HG02840 (cell line): ENCODE measurements around the gene ZBTB16.
"Not testable (repeated sequence)": the region's sequence is repeated elsewhere in the genome, so short reads cannot be mapped to it uniquely, and the experiment has no call there.

Source experiments
- ATAC-seq: cut with Tn5 transposase; IDR thresholded peaks from one replicate; pipeline ENCODE4 v1.9.1; 2021; ENCODE audit warnings: mild to moderate bottlenecking, moderate library complexity, moderate number of reproducible peaks; ENCODE audit not compliant: unreplicated experiment, low FRiP score

Gene ZBTB16

DNA sequence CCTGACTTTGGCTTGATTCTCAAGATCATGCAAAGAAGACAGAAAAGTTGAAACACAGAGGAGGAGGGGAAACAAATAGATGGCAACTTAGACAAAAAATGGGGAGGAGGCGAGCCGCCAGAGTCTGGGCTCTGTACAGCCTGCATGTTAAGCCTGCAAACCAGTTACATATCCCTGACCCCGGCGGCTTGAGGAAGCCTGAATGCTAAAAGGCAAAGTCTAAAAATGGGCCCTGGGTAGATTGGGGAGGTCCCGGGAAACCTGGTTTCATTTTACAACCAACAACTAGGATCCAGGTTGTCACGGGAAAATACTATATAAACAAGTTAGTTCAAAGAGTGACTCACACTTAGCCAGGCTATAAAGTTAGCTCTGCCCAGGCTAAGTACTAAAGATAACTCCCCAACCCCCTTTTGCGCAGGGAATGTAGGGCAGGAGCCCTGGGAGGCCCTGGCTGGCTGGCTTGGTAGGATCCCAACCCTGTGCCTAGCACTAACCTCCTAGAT, 18.8 kb upstream of the ZBTB16 start:
- ATAC-seq, result no peak

DNA sequence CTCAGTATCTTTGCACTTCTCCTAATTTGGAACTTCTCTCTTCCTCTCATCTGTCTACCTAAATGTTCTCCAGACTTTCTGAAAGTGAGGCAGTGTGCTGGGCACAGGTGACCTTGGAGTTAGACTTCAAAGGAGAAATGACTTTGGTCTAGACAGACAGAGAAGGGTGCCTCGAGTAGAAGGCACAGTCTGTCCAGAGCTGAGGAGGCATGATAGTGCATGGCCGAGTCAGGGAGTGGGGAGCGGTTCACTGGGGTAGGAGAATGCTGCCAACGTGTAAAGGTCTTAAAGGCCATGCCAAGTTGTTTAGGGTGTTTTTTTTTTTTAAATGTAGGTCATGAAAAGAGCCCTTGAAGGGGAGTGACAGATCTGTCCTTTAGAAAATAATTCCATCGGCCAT, 17.3 kb upstream of the ZBTB16 start:
- ATAC-seq, result no peak

DNA sequence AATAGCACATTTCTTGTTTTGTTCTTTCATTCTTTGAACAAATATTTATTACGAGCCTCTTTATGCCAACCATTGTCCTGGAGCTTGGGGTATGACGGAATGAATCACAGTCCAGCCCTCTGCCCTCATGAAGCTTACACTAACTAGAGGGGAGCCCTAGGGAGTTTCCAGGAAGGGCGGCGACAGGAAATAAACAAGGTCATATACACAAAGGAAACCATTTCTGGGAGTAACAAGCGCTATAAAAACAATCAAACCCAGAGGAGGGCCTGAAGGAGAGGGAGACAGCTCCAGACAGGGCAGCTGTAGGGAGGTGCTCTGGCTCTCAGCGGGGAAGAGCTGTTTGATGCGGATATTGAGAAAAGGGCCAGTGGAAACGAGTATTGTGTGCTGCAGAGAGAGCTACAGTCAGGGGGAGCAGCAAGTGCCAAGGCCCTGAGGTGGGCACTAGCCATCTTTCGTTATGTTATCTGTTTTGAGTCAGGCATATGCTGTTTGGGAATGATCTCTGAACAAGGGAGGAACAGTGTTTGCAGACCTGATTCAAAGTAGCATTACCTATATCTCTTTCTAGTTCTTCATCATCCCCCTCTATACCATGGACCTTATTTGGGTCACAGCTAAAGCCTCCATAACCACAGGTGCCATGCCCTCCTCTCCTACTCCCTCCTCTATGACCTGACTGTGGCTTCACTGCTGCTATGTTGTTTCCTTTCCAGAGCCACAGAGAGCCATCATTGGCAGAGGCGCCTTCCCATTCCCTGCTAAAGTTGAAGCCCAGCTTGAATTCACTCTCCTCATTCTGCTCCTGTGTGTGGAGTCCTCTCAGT, 15.3 kb upstream of the ZBTB16 start:
- ATAC-seq, result no peak

DNA sequence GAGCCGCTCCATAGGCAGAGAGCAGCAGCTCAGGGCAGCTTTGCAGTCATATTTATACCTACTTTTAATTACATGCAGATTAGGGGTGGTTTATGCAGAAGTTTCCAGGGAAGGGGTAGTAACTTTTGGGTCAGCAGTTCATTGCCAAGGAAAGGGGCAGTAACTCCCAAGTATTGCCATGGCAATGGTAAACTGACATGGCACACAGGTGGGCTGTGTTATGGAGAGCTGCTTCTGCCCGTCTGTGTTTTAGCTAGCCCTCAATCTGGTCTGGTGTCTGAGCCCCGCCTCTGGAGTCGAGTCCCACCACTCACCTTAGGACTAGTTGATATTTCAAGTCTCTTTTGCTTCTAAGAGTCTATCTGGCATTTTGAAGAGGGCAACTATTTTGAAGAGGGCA, 12.2 kb upstream of the ZBTB16 start:
- ATAC-seq, result no peak

DNA sequence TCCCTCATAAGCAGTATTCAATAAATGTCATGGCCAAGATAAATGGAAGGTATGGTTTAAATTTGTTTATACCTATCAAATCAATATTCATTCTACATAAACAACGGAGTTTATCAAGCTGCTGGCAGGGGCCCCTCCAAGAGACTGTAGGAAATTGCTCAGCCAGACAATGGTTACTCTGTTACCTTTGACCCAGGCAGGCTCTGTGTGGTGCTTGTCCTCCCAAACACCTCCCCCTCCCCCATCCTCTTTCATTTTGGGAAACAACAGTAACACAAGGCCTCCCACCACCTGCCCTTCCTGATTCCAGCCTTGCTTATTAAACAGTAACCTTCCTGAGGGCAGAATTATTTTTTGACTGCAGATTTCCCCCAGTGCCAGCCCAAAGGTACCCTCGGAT, 10.5 kb upstream of the ZBTB16 start:
- no peak for ATAC-seq

DNA sequence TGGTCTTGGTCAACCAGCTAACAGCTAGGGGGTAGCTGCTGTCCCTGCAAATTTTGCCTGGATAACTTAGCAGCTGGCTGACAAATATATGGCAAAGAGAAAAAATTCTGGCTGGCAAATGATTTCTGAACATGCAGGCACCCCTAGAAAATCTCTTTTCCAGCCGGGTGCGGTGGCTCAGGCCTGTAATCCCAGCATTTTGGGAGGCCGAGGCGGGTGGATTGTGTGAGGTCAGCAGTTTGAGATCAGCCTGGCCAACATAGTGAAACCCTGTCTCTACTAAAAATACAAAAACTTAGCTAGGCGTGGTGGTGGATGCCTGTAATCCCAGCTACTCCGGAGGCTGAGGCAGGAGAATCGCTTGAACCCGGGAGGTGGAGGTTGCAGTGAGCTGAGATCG, 9.7 kb upstream of the ZBTB16 start:
- ATAC-seq, result not testable (repeated sequence)

DNA sequence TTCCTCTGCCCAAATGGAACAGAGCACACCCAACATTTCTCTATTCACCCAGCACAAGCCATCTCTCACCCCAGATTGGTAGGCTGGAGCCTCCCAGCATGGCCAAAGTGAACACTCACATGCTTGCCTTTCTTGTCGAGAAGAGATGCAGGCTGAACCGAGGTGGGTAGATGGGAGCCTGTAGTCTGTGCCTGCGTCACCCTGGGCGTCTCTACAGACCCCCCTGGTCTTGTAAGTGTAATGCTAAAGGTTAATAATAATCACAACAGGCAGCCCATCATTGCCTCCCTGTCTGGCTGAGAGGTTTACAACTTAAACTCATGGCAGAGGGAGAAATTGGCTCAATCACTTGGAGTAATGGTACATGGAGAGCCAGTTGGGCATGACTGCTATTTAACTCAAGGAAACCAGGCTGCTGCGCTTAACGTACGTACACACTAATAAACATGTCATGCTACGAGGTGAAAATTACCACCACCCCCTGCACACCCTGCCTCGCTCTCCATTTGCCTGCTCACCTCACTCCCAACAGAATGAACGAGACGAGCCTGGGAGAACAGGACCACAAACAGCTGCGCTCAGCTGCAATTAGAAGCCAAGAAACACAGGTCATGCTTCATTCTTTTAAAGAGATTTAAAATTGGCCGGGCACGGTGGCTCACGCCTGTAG, 9.1 kb upstream of the ZBTB16 start:
- no peak for ATAC-seq

DNA sequence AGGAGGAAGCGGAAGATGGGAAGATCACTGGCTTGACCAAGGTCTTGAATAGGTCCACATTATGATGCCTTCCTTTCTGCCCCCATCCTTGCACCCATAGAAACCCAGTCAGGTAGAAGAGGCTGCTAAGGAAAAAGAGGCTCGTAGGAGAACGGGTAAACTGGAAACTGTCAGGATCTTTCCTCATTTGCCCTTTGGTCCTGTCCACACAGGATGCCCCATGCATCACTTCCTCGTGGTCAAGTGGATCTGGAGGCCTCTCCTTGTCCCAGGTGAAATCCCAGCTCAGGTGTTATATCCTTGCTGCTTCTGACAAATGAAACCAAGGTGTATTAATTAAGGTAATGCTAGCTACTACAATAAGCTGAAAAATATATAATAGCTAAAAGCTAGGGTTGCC, 8.0 kb upstream of the ZBTB16 start:
- ATAC-seq, result no peak

DNA sequence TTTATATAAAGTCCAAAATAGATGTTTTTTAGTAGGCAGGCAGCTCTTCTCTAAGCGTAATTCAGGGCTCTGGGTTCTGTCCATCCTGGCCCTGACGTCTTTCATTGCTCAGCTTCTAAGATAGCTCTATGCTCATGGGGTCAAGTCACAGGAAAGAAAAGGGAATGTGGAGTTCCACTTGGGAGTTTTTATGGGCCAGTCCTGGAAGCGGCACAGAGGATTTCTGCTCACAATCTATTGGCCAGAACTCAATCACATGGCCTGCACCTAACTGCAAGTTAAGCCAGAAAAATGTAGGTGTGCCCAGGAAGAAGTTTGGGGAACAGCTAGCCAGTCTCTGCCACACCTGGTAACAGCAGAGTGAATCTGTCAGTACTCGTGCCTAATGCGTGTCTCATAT, 7.4 kb upstream of the ZBTB16 start:
- ATAC-seq, result no peak

DNA sequence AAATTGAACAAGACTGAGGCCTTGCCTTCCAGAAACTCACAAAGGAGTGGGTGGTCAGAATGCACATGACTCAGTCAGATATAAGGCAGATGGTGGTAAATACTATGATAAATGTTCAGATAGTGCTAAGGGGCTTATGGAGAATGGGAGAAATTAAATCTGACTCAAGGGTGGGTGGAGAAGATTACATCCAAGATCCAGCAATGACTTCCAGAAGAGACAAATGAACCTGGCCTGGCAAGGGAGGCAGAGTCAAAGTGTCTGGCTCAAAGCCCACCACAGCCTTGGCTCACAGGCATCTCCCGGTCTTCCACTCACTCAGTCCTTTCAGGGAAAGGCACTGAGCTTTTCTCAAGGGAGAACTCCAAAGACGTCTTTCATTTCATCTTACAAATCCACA, 6.1 kb upstream of the ZBTB16 start:
- ATAC-seq, result no peak

DNA sequence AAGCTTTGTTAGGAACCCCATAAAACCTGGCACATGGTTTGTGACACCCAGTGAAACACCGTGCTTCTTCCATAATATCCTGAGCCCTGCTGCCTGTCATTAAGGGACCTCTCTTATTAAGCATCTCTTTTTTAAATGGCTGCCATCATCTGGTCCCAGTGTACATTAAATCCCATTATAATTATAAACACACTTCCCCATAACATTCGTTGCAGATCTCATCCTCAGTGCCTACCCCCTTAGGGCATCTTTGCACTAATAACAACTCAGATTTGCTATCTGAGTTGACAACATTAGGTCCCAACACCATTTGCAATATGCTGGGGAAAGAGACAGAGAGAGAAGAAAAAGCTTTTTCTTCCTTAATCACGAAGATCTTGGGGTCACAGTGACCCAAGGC, 4.7 kb upstream of the ZBTB16 start:
- ATAC-seq, result no peak

DNA sequence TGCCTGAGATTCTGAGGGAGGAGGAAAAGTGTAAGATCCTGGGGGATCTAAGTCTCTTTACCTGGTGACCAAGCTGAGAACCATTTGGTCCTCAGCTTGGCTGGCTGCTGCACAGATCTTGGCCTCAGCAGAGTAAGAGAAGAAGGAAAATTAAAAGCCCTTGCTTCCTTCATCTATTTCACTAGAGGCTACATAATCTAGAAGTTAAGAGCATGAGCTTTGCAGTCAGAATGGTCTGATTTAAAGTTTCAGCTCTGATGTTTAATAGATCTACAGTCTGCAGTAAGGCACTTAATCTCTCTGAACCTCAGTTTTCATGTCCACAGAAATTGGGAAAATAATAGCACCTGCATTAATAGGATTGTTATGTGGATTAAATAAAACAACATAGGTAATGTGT, 3.1 kb upstream of the ZBTB16 start:
- no peak for ATAC-seq

DNA sequence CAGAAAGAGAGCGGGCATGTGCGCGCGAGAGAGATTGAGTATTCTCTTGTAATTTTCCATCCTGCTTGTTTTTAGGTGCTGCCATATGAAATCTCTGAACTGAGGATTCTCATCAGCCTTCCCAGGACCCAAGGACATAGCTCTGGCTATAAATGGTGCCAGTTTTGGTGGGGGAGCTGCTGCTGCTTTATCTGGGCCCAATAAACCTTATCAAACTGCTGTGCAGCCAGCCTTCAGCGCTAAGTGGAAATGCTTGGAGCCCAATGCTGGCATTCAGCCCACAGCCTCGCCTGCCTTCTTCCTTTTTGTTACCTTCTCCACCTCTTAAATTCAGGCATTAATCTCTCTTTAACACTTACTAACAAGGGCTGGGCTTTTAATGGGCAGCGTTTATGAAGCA, 2.4 kb upstream of the ZBTB16 start:
- ATAC-seq, result no peak

DNA sequence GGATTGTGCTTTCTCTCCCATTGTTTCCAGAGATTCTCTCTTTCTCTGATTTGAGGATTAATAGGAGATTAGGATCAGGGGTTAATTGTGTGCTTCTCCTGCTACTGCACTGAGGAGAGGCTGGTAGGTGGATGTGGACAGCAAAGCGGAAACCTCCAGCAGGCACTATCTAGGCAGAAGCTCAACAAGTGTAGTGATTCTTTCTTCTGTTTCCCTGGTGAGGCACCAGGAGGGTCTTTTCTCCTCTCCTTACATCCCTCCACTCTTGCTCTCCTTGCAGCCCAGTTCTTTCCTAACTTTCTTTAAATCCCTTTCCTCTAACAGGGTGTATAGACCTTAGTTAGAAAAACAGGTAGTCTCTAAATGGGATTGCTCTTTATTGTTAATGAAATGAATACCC, 1.9 kb upstream of the ZBTB16 start:
- no peak for ATAC-seq

DNA sequence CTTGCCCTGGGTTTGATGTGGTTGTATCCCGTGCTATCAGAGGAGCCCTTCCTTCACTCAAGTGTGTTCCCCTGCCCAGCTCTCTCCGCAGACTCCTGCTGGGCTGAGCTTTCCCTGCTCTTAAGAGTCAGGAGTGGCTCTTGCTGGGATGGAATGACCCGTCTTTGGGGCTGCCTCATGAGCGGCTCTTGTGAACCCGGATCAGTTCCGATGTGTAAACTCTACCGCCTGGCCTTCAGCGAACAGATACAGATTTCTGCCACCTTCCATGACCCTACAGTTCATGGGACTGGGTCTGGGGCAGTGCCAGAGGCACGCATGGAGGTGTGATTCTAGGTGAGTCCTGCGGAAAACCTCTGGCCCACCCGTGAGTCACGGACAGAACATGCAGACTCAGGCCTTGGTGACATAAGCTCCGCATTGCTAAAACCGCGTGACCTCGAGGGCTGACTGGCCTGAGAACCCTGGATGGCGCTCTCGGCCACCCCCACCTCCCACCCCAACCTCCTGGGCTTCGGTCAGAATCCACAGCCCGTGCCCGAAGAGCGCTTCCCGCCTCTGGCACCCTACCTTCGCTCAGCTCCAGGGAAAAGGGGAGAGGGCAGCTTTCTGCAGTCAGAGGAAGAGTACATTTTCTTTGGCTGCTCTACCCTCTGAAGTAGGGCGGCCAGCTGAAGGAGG, 1.3 kb upstream of the ZBTB16 start:
- no peak for ATAC-seq

DNA sequence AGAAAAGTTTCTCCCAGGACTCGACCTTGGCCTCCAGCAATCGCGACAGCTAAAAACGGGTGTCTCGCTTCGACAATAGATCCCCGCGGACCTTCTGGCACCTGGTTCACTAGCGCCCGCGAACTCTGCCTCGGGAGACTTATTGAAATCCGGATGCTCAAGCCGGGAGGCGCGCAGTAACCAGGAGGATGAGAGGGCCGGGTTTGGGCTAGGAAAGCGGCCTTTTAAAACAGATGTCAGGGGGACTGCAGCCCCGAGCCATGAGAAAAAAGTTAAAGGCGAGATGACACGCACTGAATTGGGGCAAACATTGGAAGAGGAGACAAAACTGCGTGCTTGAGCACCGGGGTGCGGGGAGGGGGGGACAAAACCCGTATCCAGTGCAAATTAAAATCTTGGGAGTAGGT, 637 bp upstream of the ZBTB16 start:
- ATAC-seq, result no peak

DNA sequence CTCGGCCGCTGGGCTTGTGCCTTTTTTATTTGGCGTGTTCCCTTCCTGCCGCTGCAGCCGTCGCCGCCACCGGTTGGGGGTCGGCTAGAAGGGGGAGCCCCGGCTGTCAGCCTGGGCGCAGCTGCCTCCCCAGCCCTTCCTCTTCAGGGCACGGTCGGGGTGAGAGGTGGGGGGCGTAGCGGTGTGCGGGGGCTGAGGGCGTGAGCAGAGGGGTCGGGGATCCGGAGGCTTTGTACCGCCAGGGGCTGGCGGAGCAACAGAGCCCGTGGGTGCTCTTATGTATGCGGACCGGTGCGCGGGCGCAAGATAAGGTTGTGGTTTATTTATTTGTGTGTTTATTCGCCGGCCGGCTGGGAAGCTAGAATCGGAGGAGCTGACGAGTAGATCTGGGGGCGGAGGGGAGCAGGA, 477 bp downstream of the ZBTB16 start:
- ATAC-seq, result no peak

DNA sequence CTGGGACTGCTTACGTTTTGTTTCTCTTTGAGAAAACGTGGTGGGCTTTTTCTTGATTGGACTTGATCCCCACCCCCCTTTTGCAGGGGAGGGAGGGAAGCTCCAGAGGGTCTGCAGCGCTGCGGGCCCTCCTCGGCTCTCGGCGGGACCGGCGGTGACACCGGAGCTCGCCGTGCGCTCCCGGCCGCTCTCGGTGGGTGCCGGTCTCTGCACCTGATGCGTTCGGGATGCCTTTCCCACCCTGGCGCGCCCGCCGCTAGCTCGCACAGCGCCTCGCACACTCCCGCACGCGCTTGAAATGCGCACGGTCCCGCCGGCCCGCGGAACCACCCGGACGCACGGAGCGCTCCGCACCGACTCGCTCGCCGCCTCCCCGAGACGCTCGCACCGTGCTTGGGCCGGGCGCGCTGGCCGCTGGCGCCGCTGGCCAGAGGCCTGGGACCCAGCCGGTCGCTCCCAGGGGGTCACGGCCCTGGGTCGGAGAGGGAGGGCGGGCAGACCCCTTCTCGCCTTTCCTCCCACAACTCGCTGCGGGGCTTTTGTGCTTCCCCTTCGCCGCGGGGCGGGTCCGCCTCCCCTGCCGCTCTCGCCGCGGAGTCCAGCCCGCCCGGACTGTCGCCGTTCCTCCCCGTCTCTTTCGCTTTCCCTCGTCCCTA, 1.0 kb downstream of the ZBTB16 start:
- ATAC-seq, result no peak

DNA sequence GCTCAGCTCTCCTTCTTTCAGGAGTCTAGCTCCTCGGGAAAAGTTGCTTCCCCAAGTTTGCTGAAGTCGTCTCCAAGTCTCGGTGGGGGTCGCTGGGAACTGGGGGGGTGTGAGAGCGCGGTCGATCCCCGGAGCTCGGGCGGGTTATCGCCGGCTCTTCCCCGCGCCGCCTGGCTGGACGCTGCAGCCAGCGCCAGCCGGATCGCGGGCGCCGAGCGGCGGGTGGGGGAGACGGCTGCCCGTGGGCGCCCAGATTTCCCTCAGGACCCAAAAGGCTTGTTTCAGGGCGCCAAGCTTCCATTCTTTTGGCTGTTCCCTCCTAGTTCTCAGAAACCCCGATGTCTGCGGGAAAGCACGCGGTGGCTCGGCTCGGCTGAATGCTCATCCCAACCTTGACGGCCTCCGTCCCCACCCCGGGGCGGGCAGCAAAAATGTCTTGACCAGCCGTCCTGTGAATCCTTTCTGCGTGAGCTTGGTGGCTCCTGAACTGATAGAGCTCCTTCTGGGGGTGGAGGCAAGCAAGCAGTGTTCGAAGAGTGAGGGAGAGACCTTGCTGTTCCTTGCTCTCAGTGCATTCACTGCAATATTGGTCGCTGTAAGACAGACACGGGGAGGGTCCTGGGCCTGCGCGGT, 1.7 kb downstream of the ZBTB16 start:
- no peak for ATAC-seq

DNA sequence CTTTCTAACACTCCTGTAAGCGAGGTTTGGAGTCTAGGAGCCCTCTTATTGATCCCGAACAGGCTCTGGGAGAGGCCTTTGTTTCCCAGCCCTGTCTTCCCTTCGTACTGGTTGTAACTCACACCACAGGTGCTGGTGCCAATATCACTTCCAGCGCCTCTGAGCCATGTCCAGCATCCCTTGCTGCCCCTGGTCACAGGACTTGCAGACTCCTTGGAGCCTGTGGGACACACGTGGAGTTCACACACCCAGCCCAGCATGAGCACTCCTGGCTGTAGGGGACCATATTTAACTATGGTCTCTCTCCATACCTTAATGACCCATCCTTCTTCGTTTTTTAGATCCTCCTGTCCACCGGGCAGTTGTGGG, 2.2 kb downstream of the ZBTB16 start:
- no peak for ATAC-seq

DNA sequence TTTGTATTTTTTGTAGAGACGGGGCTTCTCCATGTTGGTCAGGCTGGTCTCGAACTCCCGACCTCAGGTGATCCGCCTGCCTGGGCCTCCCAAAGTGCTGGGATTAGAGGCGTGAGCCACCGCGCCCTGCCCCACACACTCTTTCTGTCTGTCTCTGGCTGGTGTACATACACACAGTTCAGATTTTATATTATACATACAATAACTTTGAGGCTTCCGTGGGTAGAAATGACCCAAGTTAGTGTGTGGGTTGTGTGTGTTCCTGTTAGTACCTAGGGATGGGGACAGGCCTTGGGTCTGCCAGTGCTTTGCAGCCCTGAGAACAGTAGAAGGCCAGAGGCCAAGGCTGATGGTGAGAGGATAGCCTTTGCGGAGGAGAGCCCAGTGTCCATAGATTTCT, 2.8 kb downstream of the ZBTB16 start:
- ATAC-seq, result no peak
